Colonic mucosa (tissue), 4 donors: ENCODE results near the gene OR10AD1. TPM values are rescaled to one million over a fixed set of nuclear protein-coding genes. Genes with fewer than 3 reads are reported as not detected.
A peak's percentile ranks its signal among the peaks of the same experiment; 100 is the strongest.

Experiments
- DNase-seq: peaks from one replicate; pipeline ENCODE4 v3.0.0-alpha.2; 2020
- H3K27ac ChIP-seq: fragments of 200-600 bp; one replicate; pipeline ENCODE4 v1.8.0; 2021
- H3K27me3 ChIP-seq: fragments of 200-600 bp; one replicate; pipeline ENCODE4 v1.8.0; 2021
- H3K36me3 ChIP-seq: fragments of 200-600 bp; one replicate; pipeline ENCODE4 v1.8.0; 2021
- H3K4me1 ChIP-seq: fragments of 200-600 bp; one replicate; pipeline ENCODE4 v1.8.0; 2021; ENCODE audit warnings: mild to moderate bottlenecking
- H3K4me3 ChIP-seq: fragments of 200-600 bp; one replicate; pipeline ENCODE4 v1.8.0; 2021
- H3K9ac ChIP-seq, 2 donors: one replicate each; pipeline ENCODE4 v1.7.0; 2013; ENCODE audit warnings: control low read depth in 2 of 2, low read depth in 2 of 2, low read length in 2 of 2
- H3K9me3 ChIP-seq: fragments of 200-600 bp; one replicate; pipeline ENCODE4 v1.8.0; 2021
- CTCF ChIP-seq: fragments of 200-600 bp; IDR thresholded peaks from one replicate; pipeline ENCODE4 v1.8.0; 2022; ENCODE audit warnings: antibody characterized with exemption, mild to moderate bottlenecking
- intact Hi-C: fragments of 100-400 bp; cut with DNase I; formaldehyde crosslinking; loops from one replicate; pipeline ENCODE4 v1.14.1; 2022
- total RNA-seq, 2 donors: library from RNA; stranded (reverse); fragmentation: NEBNext Ultra II Directional in 1 of 2; extraction: Animal tissue kit (Norgen Biotek cat#: 25700) in 1 of 2; gene quantifications; one replicate each; pipeline ENCODE4 v1.2.1, GENCODE V29; 2021
- donor health status: healthy.
- donor health status: DM: no; HTN: no; CAD: no.
- donor health status: DM: no; HTN: no; CAD: no.

The OR10AD1 gene
- total RNA-seq, 2 donors from 2014 or later: not detected

- Histone ChIP-seq H3K27ac (no peak overlapping the region), H3K4me3 (no peak overlapping the region), H3K4me1 (no peaks in the 10 kb centered on the region), H3K9ac (no peak overlapping the region), H3K36me3 (no peaks in the 10 kb centered on the region), H3K27me3 (no peaks in the 10 kb centered on the region), H3K9me3 (no peaks in the 10 kb centered on the region)
- TF ChIP-seq CTCF: no peak
- no peak for DNase-seq
- intact Hi-C loops: no loop called here
Observed at GRCh38 chr12:48201516-48201915, 1.6 kb downstream of the OR10AD1 start.

GRCh38 chr12:48201091-48201490 lies 2.0 kb downstream of the OR10AD1 start:
- Histone ChIP-seq H3K9ac (no peak overlapping the region), H3K27me3 (no peaks in the 10 kb centered on the region), H3K9me3 (no peaks in the 10 kb centered on the region), H3K36me3 (no peaks in the 10 kb centered on the region), H3K4me3 (no peak overlapping the region), H3K4me1 (no peaks in the 10 kb centered on the region), H3K27ac (no peak overlapping the region)
- no peak for DNase-seq
- intact Hi-C loops: no loop called here
- TF ChIP-seq CTCF: no peak

- TF ChIP-seq CTCF: no peak
- Histone ChIP-seq H3K4me1 (no peaks in the 10 kb centered on the region), H3K36me3 (no peaks in the 10 kb centered on the region), H3K9ac (no peak overlapping the region), H3K4me3 (no peak overlapping the region), H3K27me3 (no peaks in the 10 kb centered on the region), H3K9me3 (no peaks in the 10 kb centered on the region), H3K27ac (peak overlapping the region; percentile 87)
- intact Hi-C loops: no loop called here
- no peak for DNase-seq
Observed at GRCh38 chr12:48199774-48200221, 3.3 kb downstream of the OR10AD1 start.

- intact Hi-C loops: no loop called here
- no peaks in the 10 kb centered on the region for H3K27me3 ChIP-seq
- H3K4me3 ChIP-seq: peak overlapping the region; percentile 51
- no peak for DNase-seq
- peak overlapping the region; percentile 91 to 92 for H3K9ac ChIP-seq
- H3K36me3 ChIP-seq: no peaks in the 10 kb centered on the region
- no peak for TF ChIP-seq CTCF
- H3K4me1 ChIP-seq: no peaks in the 10 kb centered on the region
- H3K27ac ChIP-seq: peak overlapping the region; percentile 87
- H3K9me3 ChIP-seq: no peaks in the 10 kb centered on the region
Observed at GRCh38 chr12:48198985-48199384, 4.1 kb downstream of the OR10AD1 start.

- intact Hi-C loops: no loop called here
- H3K9me3 ChIP-seq: no peaks in the 10 kb centered on the region
- H3K27me3 ChIP-seq: no peaks in the 10 kb centered on the region
- peak; percentile 52 for DNase-seq
- H3K36me3 ChIP-seq: no peaks in the 10 kb centered on the region
- peak overlapping the region; percentile 51 for H3K4me3 ChIP-seq
- TF ChIP-seq CTCF: no peak
- peak overlapping the region; percentile 91 to 92 for H3K9ac ChIP-seq
- H3K27ac ChIP-seq: peak overlapping the region; percentile 87
- H3K4me1 ChIP-seq: no peaks in the 10 kb centered on the region
Observed at GRCh38 chr12:48198672-48198971, 4.5 kb downstream of the OR10AD1 start.
